GM18511 (cell line): ENCODE results near the gene ASTL.

Experiments
- ATAC-seq: cut with Tn5 transposase; IDR thresholded peaks from one replicate; pipeline ENCODE4 v1.9.1; 2021; ENCODE audit warnings: mild to moderate bottlenecking, moderate library complexity; ENCODE audit not compliant: unreplicated experiment

The ASTL gene

DNA sequence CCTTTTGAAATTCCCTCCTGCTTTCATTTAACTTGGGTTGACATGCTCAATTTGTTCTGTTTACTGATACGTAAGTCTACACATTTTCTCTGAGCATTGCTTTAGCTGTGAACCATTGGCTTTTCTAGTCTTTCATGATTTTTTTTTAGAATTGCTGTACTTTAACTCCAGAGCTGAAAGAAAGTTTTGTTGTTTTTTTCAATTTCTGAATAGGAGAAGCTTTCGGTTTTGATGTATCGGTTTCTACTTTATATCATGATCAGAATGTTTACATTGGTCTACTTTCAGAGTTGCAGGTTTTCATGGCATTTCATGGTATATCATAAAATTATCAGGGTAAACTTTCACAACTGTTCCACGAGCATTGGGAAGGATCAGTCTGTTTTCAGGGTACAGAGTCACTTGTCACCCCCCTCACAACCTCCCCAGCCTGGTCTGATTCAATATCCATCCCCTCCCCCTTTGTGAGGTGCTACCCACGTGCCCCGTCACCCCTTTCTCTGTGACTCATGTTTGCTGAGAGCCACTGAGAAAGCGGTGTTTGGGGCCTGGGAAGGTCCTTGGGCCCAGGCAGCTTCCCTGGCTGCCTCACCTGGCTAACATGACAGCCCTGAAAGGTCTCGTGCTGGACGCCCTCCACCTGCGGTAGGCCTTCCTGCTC, 7.0 kb downstream of the ASTL start:
- ATAC-seq, result no peak

GRCh38 chr2:96130483-96130882, 7.8 kb downstream of the ASTL start:
- ATAC-seq, result no peak

GRCh38 chr2:96129528-96130120, 8.7 kb downstream of the ASTL start:
- no peak for ATAC-seq

GRCh38 chr2:96128456-96128855, 9.8 kb downstream of the ASTL start:
- ATAC-seq, result no peak

GRCh38 chr2:96124406-96125265, 13.7 kb downstream of the ASTL start:
- no peak for ATAC-seq

- no peak for ATAC-seq
Observed at GRCh38 chr2:96123936-96124335, 14.4 kb downstream of the ASTL start.

DNA sequence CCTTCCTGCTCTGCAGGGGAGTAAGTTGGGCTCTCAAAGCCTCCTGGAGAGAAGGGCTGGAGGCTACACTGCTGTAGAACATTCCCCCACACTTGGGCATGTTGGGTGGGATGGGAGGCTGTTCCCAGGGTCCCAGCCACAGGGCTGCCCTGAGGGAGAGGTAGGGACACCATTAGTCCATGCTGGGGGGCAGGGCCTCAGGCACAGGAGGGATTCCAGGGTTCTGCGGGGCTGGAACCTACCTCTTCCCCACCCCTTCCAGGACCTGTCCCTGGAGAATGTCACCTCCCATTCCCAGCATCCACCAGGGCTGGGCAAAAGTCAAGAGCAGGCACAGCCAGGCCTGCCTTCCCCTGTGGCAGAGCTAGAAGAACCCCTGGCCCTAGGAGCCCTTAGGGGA, 15.0 kb downstream of the ASTL start:
- ATAC-seq, result no peak

DNA sequence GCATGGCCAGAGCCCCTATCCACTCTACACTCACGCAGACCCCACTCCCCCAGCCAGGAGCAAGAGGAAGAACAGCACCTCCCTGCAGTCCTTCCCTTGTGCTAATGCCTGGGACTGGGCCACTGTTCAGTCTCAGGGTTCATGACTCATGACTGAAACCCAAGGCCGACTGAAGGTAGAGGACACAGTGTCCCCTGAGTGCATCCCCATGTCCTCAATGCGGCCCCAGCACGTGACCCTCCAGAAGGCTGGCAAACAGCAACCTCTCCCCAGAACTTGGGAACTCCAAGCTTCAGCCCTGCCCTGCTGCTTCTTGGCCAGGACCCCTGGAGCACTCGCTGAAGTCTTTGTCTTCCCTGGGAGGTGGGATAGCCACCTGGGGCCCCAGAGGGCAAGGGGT, 15.9 kb downstream of the ASTL start:
- no peak for ATAC-seq

- ATAC-seq, result no peak
Observed at GRCh38 chr2:96121414-96121813, 16.9 kb downstream of the ASTL start.

DNA sequence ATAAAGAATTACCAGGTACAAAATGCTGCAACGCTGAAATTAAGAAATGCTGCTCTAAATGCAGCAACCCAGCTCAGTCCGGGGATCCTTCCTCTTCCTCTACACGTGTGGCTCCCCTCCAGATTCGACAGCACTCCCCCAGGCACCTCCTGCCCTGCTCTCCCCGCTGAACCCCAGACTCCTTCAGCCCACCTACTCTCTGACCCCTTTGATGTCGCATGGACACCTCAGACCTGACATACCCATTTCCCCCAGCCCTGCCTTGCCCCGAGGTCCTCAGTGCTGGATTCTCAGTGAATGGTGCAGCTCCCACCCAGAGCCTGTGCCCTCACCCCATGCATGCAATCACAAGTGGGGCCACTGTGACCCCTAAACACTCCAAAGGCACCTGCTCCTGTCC, 17.3 kb downstream of the ASTL start:
- no peak for ATAC-seq

DNA sequence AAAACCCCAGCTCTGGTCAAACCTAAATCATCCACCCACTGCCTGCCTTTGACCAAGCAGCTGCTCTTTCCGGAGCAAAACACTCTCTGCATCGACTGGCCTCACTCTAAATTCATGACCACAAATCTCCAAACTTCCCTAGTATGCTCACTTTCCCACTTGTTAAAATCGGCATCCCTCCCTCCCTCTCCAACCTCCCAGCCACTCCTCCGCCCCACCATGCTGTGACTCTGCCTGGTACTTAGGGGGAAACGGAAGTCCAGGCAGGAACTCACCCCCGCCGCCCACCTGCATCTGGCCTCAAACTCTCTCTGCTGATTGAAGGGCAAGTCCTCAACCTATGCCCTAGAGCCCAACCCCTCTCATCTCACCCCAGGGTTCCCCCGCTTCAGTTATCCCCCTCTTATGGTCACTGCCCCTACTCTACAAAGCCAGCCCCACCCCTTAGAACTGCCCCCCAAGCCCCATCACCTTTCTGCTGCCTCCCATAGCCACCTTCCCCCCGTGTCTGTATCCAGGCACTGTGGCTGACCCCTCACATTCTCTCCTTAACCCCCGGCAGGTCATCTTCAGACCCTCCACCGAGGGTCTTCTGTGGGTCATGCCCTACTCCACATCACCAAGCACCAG, 18.1 kb downstream of the ASTL start:
- no peak for ATAC-seq

- no peak for ATAC-seq
Observed at GRCh38 chr2:96119389-96119751, 18.9 kb downstream of the ASTL start.

DNA sequence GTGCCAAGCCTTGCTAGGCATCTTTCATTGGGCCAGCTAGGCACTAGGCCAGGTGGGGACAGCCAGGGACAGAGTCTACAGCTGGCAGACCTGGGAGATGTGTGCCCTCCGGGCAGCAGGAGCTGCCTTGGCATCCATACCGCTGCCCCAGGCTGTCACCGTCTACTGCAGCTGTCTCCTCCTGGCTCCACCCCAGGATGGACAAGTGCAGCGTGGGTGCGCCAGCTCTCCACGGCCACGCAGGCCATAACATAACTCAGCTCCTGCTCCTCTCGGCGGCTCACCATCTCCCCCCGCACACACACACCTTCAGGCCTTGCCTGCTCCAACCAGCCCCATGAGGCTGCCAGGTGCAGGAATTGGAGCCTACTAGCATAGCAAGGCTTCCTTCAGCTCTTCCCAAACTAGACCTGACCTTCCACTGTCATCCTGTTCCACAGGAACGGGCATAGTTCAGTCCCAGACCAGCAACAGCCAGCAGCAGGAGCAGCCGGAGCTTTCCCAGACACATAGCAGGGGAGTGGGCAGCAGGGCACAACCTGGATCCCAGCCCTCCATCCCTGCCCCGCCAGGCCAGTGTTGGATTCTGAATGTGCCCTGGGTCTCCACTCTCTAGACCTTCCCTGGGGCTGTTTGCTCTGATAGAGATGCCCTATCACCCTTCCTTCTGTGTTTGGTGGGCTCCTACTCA, 19.5 kb downstream of the ASTL start:
- ATAC-seq, result no peak

GRCh38 chr2:96117701-96118588, 20.4 kb downstream of the ASTL start:
- ATAC-seq, result no peak

DNA sequence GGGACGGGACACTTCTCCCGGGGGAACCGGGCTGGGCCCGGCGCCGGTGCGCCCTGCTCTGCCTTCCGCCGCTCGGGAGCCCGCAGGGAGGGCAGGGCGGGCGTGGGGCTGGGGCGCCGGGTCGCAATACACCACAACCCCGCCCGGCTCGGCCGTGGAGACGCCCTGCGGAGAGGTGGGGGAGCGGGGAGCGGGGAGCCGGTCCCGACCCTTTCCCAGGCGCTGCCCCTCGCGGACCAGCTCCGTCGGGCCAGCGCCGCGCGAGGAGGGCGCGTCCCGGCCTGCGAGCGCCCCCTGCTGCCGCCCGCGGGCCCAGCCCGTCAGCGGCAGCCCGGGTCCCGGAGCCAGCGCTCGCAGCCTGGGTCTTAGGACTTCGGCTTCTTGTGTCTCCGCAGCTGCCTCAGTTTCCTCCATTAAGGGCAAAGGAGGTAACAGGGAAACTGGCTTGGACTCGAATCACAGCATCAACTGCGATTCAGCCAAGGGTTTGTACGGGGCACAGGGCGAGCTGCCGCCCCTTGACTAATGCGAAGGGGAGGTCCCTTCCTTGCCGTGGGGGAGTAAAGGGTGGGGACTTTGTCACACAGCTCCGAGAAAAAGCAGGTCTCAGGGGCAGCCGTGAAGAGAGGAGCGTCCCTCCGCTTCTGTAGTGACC, 21.3 kb downstream of the ASTL start:
- ATAC-seq, result peak; percentile 79

GRCh38 chr2:96116424-96116878, 21.9 kb downstream of the ASTL start, which contains the start of gene ADRA2B:
TSS of gene ADRA2B (minus strand) at chr2:96116571. CDS start at chr2:96116149, 422 bp downstream.
- peak; percentile 64 for ATAC-seq

DNA sequence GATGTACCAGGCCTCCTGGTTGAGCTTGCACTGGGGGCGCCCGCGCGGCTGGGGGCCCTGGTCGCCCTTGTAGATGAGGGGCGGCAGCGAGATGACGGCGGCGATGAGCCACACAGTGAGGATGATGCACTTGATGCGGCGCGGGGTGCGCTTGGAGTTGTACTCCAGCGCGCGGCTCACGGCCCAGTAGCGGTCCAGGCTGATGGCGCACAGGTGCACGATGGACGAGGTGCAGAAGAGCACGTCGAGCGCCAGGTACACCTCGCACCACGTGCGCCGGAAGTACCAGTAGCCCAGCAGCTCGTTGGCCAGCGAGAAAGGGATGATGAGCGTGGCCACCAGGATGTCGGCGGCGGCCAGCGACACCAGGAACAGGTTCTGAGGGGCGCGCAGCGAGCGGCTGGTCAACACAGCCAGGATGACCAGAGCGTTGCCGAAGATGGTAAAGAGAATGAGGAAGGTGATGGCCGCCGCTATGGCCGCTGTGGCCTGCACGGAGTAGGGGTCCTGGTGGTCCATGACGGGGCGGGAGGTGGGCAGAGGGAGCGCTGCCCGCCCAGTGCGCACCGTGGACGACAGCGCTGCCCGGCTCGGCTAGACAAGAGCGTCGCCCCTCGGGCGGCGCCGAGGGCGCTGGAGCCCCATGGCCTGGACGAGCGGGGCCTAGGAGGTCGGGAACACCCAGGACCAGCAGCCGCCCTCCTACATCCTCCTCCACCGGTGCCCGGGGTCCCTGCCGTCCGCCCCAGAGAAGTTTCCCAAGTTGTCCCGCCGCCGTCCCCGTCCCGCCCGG, 22.5 kb downstream of the ASTL start:
- ATAC-seq, result no peak

DNA sequence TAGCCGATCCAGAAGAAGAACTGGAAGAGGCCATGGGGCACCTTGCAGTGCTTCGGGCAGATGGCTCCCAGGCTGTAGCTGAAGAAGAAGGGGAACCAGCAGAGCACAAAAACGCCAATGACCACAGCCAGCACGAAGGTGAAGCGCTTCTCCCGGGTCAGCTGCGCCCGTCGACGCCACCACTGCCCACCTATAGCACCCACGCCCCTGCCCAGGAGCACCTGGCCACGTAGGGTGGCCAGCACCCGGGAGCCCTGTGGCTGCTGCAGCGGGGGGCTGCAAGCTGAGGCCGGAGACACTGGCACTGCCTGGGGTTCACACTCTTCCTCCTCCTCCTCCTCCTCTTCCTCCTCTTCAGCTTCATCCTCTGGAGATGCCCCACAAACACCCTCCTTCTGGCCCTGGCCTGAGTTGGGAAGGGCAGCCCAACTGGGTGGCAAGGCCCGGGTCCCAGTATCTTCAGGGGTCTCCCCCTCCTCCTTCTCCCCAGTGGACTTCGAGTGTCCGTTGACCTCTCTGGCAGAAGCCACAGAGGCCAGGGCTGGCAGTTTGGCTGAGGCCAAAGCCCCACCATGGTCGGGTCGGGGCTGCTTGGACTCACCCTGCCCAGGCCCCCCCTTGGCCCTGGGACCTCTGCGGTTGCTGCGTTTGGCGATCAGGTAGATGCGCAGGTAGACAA, 23.3 kb downstream of the ASTL start:
- no peak for ATAC-seq
